Anterior cingulate cortex (tissue), 58 donors: ENCODE results near the gene KCNH6.

Source experiments
- DNase-seq, 58 donors: peaks; one replicate each; lab custom pipeline; 2025; lab: John Stamatoyannopoulos, UW

KCNH6 gene

DNA sequence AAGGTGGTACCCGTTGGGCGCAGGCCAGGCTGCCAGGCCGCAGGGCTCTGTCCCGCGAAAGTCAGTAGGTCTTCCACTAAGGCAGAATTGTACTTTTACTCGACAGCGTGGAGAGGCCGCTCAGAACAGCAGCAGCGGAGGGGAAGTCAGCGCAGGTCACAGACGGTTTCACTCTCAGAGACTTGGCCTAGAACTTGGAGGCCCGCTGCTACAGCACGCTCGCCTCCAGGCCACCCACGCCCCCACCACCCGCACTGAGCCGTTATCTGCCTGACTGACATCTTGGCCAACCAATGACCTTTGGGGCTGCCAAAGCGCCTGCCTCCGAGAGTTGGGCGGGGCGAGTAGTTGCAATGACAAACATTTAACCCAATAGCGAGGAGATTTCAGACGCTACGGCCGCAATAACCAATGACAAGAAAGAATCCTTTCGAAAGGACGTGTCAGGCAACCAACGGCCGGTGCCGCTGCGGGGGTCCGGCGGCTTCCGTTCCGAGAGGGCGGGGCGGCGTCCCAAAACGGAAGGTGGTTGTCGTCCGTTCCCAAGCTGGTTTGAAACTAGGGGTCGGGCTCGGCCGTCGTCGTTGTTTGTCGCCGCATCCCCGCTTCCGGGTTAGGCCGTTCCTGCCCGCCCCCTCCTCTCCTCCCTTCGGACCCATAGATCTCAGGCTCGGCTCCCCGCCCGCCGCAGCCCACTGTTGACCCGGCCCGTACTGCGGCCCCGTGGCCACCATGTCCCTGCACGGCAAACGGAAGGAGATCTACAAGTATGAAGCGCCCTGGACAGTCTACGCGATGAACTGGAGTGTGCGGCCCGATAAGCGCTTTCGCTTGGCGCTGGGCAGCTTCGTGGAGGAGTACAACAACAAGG lies 27.0 kb downstream of the KCNH6 start, which contains the start of gene DCAF7:
Gene DCAF7 (plus strand): TSS at position 532 of the 871 bp plus-strand sequence. CDS start 201 bp downstream, at position 733.
- DNase-seq: peak; percentile 90 to 100 (median 99)

DNA sequence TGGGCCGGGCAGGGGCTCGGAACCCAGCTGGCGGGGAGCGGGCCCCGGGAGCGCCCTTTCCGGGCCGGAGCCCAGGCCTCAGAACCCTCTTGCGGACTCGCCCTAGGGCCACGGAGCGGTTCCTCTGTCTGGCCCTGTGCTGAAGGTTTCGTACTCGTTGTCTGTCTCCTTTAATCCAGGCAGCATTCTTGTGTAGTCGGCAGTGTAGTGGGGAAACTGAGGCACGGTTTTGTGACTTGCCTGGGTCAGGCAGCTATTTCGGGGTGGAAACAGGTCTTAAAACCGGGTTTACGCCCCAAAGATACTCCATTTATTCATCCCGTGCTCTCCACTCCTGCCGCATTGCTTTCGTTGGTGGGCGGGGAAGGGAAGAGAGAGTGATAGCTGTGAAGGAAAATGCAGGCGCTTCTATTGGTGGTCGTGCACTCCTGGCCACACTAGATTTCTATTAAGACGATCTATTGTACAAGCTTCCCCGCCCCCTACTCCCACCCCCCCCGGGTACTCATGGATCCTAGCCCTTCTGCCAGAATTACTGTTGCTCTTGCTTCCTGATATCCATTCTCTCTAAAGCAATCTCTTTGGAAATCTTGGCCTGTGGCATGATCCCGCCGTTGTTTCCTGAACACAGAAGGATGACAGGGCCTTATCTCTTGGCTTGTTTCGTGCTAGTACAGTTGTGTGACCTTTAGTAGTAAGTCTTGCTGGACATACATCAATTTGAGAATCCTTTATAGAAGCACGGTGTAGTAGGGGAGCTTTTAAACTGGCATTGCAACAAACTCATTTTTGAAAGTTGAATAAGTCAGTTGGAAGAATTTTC lies 27.9 kb downstream of the KCNH6 start:
- DNase-seq: peak in 3 of 58 donors; percentile 12 to 57 (median 26)

GRCh38 chr17:63552211-63552610 lies 29.1 kb downstream of the KCNH6 start:
- DNase-seq: no peak

DNA sequence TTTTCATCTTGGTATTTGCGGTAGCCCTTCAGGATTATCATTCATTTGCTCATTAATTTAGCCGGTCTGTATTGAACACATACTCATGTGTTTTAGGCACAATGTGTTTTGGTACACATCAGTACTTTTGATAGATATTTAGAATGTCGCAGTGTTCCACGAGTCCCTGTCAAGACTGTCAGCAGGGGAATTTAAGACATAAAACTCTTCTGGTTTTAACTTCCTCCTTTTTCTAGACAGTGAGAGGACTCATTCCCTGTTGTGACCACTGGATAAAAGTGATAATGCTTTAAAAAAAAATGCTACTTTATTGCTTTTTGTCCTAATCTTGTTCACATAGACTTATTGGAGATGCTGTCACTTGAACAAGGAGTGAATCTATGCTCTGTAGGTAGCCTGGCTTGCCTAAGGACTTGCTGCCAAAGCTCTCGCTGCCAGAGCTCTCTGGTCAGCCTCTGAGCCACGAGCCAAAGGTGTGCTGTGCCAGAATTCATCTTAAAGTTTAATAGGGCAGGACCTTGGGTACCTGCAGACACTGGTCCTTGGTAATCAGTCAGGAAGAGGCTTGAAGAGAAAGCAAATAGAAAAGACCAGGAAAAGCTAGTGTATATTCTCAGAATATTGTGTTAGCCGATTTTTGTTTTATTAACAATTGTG lies 32.5 kb downstream of the KCNH6 start:
- no peak for DNase-seq

DNA sequence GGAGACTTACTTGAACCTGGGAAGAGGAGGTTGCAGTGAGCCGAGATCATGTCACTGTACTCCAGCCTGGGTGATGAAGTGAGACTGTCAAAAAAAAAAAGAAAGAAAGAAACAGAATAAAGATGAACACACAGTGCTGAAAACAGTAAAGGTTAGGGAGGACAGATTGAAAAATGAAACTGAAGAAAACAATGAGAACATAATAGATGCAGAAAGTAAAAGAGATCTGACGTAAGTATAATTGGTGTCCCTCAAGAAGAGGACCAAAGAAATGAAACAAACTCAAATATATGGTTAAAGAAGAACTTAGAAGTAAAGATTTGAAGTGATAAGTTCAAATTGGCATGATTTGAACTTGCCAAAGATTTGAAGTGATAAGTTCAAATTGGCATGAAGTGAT lies 34.3 kb downstream of the KCNH6 start:
- DNase-seq: no peak

DNA sequence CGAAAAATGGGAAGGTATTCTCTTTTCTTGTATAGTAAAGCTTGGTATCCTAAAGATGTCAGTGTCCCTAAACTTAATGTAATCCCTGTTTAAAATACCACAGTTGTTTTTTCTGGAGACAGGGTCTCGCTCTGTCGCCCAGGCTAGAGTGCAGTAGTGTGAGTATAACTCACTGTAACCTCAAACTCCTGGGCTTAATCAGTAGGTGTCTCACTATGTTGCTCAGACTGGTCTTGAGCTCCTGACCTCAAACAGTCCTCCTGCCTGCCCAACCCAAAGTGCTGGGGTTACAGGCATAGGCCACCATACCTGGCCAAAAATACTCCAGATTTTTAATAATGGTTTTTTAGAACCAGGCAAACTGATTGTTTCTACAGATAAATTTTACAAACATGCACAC lies 35.3 kb downstream of the KCNH6 start:
- no peak for DNase-seq

DNA sequence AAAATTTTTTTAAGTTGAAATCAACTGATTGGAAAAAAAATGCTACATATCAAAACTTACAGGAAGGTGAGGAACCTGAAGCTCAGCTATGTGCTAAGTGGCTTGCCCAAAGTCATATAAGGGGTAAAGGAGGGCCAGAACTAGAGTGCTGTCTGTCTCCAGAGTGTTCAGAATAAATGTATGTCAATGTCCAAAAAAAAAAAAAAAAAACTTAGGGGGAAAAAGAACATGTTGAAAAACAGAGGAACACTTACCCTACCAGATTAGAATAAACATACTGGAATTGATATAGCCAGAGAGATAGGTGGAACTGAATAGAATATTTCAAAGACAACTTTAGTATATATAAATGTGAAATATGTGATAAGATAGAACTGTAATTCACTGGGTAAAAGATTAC lies 38.7 kb downstream of the KCNH6 start:
- DNase-seq: no peak

- no peak for DNase-seq
Observed at GRCh38 chr17:63563339-63563738, 40.2 kb downstream of the KCNH6 start.

DNA sequence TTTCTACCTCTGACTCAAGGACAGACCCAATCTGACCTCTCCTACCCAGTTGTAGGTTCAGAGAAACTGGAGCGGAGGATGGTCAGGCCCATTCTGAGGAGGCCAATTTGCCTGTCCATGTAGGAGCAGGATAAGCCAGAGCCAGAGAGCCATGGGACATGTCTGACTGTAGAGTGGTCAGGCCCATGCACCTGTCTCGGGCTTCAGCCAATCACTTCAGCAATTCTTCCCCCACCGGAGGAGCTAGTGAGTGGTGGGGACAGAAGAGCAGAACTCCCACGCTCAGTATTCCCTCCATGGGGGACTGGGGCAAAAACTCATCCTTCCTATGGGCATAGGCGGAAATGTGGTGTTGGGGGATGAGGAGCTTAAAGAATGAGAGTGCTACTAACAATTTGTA lies 41.4 kb downstream of the KCNH6 start:
- no peak for DNase-seq

GRCh38 chr17:63567229-63567628 lies 44.1 kb downstream of the KCNH6 start:
- no peak for DNase-seq

DNA sequence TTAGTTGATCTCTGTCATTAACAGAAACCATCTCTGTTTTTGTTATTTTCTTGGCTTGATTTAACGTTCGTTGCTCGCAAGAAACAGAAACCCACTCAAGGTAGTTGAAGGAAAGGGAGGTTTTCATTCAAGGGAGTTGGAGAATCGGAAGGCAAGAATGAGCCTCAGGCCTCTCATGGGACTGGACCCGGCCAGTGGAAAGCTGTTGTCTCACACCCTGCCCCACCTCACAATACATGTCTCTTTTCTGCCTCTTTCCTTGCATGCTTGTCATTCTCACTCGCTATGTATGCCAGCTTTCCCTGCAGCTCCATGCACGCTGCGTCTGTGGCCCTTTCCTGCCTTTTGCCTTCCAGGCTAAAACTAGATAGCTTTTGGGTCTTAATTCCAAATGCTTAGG lies 45.4 kb downstream of the KCNH6 start:
- DNase-seq: no peak

- DNase-seq: no peak
Observed at GRCh38 chr17:63571632-63572310, 48.6 kb downstream of the KCNH6 start.

DNA sequence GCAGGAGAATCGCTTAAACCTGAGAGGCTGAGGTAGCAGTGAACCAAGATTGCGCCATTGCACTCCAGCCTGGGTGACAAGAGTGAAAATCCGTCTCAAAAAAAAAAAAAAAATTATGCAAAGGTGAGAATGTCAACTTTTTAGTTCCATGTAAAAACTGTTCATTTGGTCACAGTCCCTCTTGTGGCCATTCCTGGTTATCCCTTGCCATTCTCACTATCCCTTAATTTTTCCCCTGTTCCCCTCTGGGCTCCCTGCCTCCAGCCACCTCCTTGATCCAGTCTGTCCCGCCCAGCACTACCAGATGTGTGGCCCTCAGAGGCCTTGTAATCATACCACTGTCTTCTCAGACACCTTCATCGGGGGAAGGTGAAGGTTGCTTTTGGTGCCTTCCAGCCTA lies 50.5 kb downstream of the KCNH6 start:
- no peak for DNase-seq

DNA sequence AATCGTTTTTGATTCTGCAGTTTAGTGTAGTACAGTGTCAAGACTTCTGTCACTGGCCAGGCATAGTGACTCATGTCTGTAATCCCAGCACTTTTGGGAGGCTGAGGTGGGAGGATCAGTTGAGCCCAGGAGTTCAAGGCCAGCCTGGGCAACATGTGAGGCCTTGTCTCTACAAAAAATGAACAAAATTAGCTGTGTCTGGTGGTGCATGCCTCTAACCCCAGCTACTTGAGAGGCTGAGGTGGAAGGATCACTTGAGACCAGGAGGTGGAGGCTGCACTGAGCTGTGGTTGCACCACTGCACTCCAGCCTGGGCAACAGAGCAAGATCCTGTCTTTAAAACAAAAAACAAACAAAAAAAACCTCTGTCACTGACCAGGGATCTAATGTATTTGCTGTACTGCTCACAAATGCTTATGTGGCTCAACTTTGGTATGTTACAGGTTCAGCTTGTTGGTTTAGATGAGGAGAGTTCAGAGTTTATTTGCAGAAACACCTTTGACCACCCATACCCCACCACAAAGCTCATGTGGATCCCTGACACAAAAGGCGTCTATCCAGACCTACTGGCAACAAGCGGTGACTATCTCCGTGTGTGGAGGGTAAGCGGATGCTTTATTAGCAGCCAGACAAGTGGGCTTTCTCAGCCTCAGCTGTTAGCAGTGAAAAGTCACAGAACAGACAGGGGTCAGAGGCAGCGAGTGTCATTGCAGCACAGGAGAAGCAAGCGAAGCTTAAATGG lies 55.0 kb downstream of the KCNH6 start:
- no peak for DNase-seq

DNA sequence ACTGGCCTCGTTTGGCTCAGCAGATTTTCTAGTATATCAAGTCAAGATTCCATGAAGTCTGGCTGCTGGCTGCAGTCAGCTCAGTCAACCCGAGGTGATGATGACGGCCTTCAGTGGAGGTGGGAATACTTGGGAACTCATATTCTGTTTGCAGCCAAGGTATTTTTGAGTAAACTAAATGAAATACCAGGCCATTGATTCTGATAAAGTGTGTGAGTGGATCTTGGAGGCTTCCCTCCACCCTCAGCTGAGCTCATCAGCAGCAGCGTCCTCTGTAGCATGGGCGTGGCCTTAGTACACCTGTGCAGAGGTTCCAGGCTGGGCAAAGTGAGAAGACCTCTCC lies 55.6 kb downstream of the KCNH6 start:
- DNase-seq: no peak

DNA sequence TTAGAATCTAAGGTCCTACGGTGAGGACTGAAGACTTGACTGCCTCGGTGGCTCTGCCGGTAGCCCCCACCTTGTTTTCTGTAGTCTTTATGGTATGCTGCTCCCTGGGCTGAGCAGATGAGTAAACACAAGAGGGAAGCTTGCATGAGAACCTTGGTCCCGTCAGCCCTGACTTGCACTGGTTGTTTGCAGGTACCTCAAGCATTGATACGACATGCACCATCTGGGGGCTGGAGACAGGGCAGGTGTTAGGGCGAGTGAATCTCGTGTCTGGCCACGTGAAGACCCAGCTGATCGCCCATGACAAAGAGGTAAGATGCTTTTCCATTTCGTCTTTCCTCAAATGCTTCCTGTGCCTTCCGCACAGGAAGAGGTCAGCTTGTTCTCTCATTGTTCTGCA lies 56.5 kb downstream of the KCNH6 start:
- no peak for DNase-seq

DNA sequence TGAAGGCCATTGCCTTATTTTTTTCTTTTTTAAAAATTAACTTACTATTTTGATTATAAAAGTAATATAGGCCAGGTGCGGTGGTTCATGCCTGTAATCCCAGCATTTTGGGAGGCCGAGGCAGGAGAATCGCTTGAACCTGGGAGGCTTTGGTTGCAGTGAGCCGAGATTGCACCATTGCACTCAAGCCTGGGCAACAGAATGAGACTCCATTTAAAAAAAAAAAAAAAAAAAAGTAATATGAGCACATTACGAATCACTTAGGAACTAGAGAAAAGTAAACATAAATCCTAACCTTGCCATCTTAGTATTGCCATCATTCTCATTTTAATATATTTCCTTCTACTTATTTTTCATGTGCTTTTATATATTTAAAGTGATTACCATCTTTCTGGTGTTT lies 64.6 kb downstream of the KCNH6 start:
- DNase-seq: no peak

DNA sequence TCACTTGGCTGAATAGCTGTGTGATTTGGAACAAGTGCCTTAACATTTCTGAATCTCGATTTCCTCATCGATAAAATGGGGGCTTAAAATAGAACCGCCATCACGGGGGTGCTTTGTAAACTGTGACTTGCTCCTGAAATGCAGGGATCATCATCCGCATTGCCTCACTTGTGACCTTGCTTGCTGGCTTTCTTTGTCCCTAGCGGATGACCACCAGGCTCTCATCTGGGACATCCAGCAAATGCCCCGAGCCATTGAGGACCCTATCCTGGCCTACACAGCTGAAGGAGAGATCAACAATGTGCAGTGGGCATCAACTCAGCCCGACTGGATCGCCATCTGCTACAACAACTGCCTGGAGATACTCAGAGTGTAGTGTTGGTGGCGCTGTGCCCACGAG lies 65.6 kb downstream of the KCNH6 start:
- no peak for DNase-seq

DNA sequence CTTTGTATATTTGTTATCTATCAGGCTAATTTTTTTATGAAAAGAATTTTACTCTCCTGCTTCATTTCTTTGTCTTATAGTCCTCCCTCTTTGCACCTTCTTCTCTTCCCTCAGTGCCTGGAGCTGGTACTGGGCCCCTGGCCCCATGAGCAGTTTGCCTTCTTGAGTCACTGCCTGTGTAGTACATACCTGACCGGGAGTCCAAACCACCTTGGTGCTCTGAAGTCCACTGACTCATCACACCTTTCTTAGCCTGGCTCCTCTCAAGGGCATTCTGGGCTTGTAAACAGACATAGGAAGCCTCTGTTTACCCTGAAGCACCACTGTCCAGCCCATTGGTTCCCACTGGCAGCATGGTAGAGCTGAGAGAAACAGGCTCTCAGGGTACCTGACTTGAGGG lies 66.5 kb downstream of the KCNH6 start:
- DNase-seq: no peak

DNA sequence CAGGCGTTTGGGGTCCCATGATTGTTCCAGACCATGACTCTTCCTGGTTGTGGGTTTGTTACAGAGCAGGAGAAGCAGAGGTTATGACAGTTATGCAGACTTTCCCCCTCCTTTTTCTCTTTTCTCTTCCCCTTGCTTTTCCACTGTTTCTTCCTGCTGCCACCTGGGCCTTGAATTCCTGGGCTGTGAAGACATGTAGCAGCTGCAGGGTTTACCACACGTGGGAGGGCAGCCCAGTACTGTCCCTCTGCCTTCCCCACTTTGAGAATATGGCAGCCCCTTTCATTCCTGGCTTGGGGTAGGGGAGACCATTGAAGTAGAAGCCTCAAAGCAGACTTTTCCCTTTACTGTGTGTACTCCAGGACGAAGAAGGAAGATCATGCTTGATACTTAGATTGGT lies 69.6 kb downstream of the KCNH6 start:
- DNase-seq: no peak
